PC-3 (cell line): Measurements from ENCODE around the gene REV1.

Experiments
- CTCF ChIP-seq: fragments of 300-600 bp; sonication (generic); conservative IDR thresholded peaks from 2 replicates; pipeline ENCODE4 v1.5.1; 2017; ENCODE audit warnings: antibody characterized with exemption, low read depth, mild to moderate bottlenecking, low read length
- EZH2phosphoT487 ChIP-seq: fragments of 300-600 bp; sonication (generic); IDR thresholded peaks from 2 replicates; pipeline ENCODE4 v1.6.1; 2018; ENCODE audit warnings: mild to moderate bottlenecking, antibody characterized with exemption, low read length, borderline replicate concordance

GRCh38 chr2:99450199-99450598, 39.6 kb downstream of the REV1 start:
- TF ChIP-seq CTCF: no peak
- TF ChIP-seq EZH2phosphoT487: no peak
